ENCODE results near the gene REXO2.

REXO2 gene

DNA sequence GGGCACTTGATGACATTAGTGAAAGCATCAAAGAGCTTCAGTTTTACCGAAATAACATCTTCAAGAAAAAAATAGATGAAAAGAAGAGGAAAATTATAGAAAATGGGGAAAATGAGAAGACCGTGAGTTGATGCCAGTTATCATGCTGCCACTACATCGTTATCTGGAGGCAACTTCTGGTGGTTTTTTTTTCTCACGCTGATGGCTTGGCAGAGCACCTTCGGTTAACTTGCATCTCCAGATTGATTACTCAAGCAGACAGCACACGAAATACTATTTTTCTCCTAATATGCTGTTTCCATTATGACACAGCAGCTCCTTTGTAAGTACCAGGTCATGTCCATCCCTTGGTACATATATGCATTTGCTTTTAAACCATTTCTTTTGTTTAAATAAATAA is 10.6 kb downstream of the REXO2 start:
- Histone ChIP-seq H3K4me1 (ENCODE audit: low read length) (no peaks in the 10 kb centered on the region), H3K4me2 (ENCODE audit: low read depth, low read length) (no peak overlapping the region), H3K4me3 (ENCODE audit: low read length) (no peak overlapping the region), H3K27me3 (replicated peaks; ENCODE audit: insufficient read depth, low read length) (no peaks in the 10 kb centered on the region), H3F3A (ENCODE audit: insufficient read depth, low read length) (no peaks in the 10 kb centered on the region), H4K20me1 (ENCODE audit: insufficient read depth, low read length) (no peaks in the 10 kb centered on the region), H3K36me3 (replicated peaks; ENCODE audit: insufficient read depth, low read length) (peaks cover 11% of the 10 kb centered on the region; the same call in 1 of the 2 replicates), H2AFZ (ENCODE audit: low read length) (no peak overlapping the region), H3K27ac (ENCODE audit: low read length) (no peak overlapping the region), H3K9me3 (replicated peaks; ENCODE audit: insufficient read depth, low read length) (no peaks in the 10 kb centered on the region), H3K9ac (ENCODE audit: low read length) (no peak overlapping the region), H3K9me2 (replicated peaks; ENCODE audit: insufficient read depth, low read length) (no peaks in the 10 kb centered on the region), H3K79me2 (ENCODE audit: low read length) (peaks cover 30% of the 10 kb centered on the region)
- DNase-seq: no peak
- TF ChIP-seq, protein P1, sequence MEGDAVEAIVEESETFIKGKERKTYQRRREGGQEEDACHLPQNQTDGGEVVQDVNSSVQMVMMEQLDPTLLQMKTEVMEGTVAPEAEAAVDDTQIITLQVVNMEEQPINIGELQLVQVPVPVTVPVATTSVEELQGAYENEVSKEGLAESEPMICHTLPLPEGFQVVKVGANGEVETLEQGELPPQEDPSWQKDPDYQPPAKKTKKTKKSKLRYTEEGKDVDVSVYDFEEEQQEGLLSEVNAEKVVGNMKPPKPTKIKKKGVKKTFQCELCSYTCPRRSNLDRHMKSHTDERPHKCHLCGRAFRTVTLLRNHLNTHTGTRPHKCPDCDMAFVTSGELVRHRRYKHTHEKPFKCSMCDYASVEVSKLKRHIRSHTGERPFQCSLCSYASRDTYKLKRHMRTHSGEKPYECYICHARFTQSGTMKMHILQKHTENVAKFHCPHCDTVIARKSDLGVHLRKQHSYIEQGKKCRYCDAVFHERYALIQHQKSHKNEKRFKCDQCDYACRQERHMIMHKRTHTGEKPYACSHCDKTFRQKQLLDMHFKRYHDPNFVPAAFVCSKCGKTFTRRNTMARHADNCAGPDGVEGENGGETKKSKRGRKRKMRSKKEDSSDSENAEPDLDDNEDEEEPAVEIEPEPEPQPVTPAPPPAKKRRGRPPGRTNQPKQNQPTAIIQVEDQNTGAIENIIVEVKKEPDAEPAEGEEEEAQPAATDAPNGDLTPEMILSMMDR (IDR thresholded peaks at IDR 0.05; ENCODE audit: low read length): no peak
- TF ChIP-seq EZH2 (optimal IDR thresholded peaks at IDR 0.05; ENCODE audit: low read depth, low read length) (no peak), EZH2phosphoT487 (IDR thresholded peaks at IDR 0.05; ENCODE audit: low read length) (no peak)

GRCh38 chr11:114452399-114452798 is 13.1 kb downstream of the REXO2 start:
- Histone ChIP-seq H3K27ac (ENCODE audit: low read length) (no peak overlapping the region), H3K79me2 (ENCODE audit: low read length) (peaks cover 11% of the 10 kb centered on the region), H3K9me2 (replicated peaks; ENCODE audit: insufficient read depth, low read length) (no peaks in the 10 kb centered on the region), H3K4me2 (ENCODE audit: low read depth, low read length) (no peak overlapping the region), H2AFZ (ENCODE audit: low read length) (no peak overlapping the region), H3F3A (ENCODE audit: insufficient read depth, low read length) (no peaks in the 10 kb centered on the region), H3K27me3 (replicated peaks; ENCODE audit: insufficient read depth, low read length) (no peaks in the 10 kb centered on the region), H3K9ac (ENCODE audit: low read length) (no peak overlapping the region), H3K9me3 (replicated peaks; ENCODE audit: insufficient read depth, low read length) (no peaks in the 10 kb centered on the region), H3K36me3 (replicated peaks; ENCODE audit: insufficient read depth, low read length) (peaks cover 4% of the 10 kb centered on the region; the same call in 1 of the 2 replicates), H3K4me1 (ENCODE audit: low read length) (no peaks in the 10 kb centered on the region), H3K4me3 (ENCODE audit: low read length) (no peak overlapping the region), H4K20me1 (ENCODE audit: insufficient read depth, low read length) (no peaks in the 10 kb centered on the region)
- TF ChIP-seq EZH2 (optimal IDR thresholded peaks at IDR 0.05; ENCODE audit: low read depth, low read length) (no peak), EZH2phosphoT487 (IDR thresholded peaks at IDR 0.05; ENCODE audit: low read length) (no peak)
- TF ChIP-seq, protein P1 (IDR thresholded peaks at IDR 0.05; ENCODE audit: low read length): no peak
- DNase-seq: no peak

GRCh38 chr11:114463999-114464398 is 24.7 kb downstream of the REXO2 start:
- no peak for TF ChIP-seq EZH2phosphoT487 (IDR thresholded peaks at IDR 0.05; ENCODE audit: low read length)
- TF ChIP-seq, protein P1 (IDR thresholded peaks at IDR 0.05; ENCODE audit: low read length): no peak
- no peak for TF ChIP-seq EZH2 (optimal IDR thresholded peaks at IDR 0.05; ENCODE audit: low read depth, low read length)
- no peaks in the 10 kb centered on the region; the same call in 1 of the 2 replicates for H3K9me2 ChIP-seq (replicated peaks; ENCODE audit: insufficient read depth, low read length)
- H4K20me1 ChIP-seq (ENCODE audit: insufficient read depth, low read length): no peaks in the 10 kb centered on the region
- H2AFZ ChIP-seq (ENCODE audit: low read length): no peak overlapping the region
- H3K9ac ChIP-seq (ENCODE audit: low read length): no peak overlapping the region
- H3K4me2 ChIP-seq (ENCODE audit: low read depth, low read length): no peak overlapping the region
- H3K36me3 ChIP-seq (replicated peaks; ENCODE audit: insufficient read depth, low read length): no peaks in the 10 kb centered on the region
- no peaks in the 10 kb centered on the region for H3F3A ChIP-seq (ENCODE audit: insufficient read depth, low read length)
- H3K79me2 ChIP-seq (ENCODE audit: low read length): no peaks in the 10 kb centered on the region
- no peak for DNase-seq
- no peak overlapping the region for H3K27ac ChIP-seq (ENCODE audit: low read length)
- H3K9me3 ChIP-seq (replicated peaks; ENCODE audit: insufficient read depth, low read length): no peaks in the 10 kb centered on the region
- H3K4me3 ChIP-seq (ENCODE audit: low read length): no peak overlapping the region
- H3K4me1 ChIP-seq (ENCODE audit: low read length): no peaks in the 10 kb centered on the region
- H3K27me3 ChIP-seq (replicated peaks; ENCODE audit: insufficient read depth, low read length): no peaks in the 10 kb centered on the region

Data from MM.1S (cell line).